Measurements from ENCODE around the gene TMEM95.

The TMEM95 gene

GRCh38 chr17:7383371-7383741 is 28.4 kb downstream of the TMEM95 start:
- peak overlapping the region; percentile 17; the same call in 1 of the 2 replicates for H3K27ac ChIP-seq
- ChIA-PET CTCF (no interaction called here), POLR2A (ENCODE audit: low non-redundant PET) (no interaction called here)
- no peak for DNase-seq (ENCODE audit: low spot score)
- TF ChIP-seq CTCF (conservative IDR thresholded peaks at IDR 0.05; ENCODE audit: low read depth): no peak

GRCh38 chr17:7383742-7384488 is 29.0 kb downstream of the TMEM95 start:
- ChIA-PET POLR2A (ENCODE audit: low non-redundant PET) (interaction anchor here (0.6 kb wide), 1 partner anchor 7 kb away, joined by 3 read pairs; no protein-coding TSS in a partner anchor), CTCF (no interaction called here)
- no peak for TF ChIP-seq CTCF (conservative IDR thresholded peaks at IDR 0.05; ENCODE audit: low read depth)
- H3K27ac ChIP-seq: no peak overlapping the region; the same call in 1 of the 2 replicates
- DNase-seq (ENCODE audit: low spot score): no peak

- TF ChIP-seq CTCF (conservative IDR thresholded peaks at IDR 0.05; ENCODE audit: low read depth): no peak
- CTCF ChIA-PET: no interaction called here
- POLR2A ChIA-PET (ENCODE audit: low non-redundant PET): interaction anchor here (0.6 kb wide), 1 partner anchor 8 kb away, joined by 3 read pairs; no protein-coding TSS in a partner anchor
- DNase-seq (ENCODE audit: low spot score): no peak
- peak overlapping the region; percentile 42 for H3K27ac ChIP-seq
These were observed 29.6 kb downstream of the TMEM95 start for GRCh38 chr17:7384489-7385081.

GRCh38 chr17:7388856-7389255 is 33.9 kb downstream of the TMEM95 start:
- DNase-seq (ENCODE audit: low spot score): no peak
- peak overlapping the region; percentile 50 for H3K27ac ChIP-seq
- TF ChIP-seq CTCF (conservative IDR thresholded peaks at IDR 0.05; ENCODE audit: low read depth): no peak
- ChIA-PET CTCF (no interaction called here), POLR2A (ENCODE audit: low non-redundant PET) (no interaction called here)

- CTCF ChIA-PET: no interaction called here
- POLR2A ChIA-PET (ENCODE audit: low non-redundant PET): interaction anchor here (0.5 kb wide), 1 partner anchor 14 kb away, joined by 3 read pairs; the partner anchor contains the start of gene TMEM256
- TF ChIP-seq CTCF (conservative IDR thresholded peaks at IDR 0.05; ENCODE audit: low read depth): no peak
- no peak for DNase-seq (ENCODE audit: low spot score)
- H3K27ac ChIP-seq: peak overlapping the region; percentile 6
These were observed 35.3 kb downstream of the TMEM95 start for GRCh38 chr17:7389924-7390910.

GRCh38 chr17:7391307-7391706 is 36.4 kb downstream of the TMEM95 start:
- H3K27ac ChIP-seq: 0 out of 2 replicates have a peak overlapping the region, but pooled peaks have one; percentile 4
- no peak for TF ChIP-seq CTCF (conservative IDR thresholded peaks at IDR 0.05; ENCODE audit: low read depth)
- POLR2A ChIA-PET (ENCODE audit: low non-redundant PET): no interaction called here
- no peak for DNase-seq (ENCODE audit: low spot score)
- CTCF ChIA-PET: no interaction called here
